Measurements from ENCODE around the gene AK5. TPM values are rescaled to one million over a fixed set of nuclear protein-coding genes. Genes with fewer than 3 reads are reported as not detected.

Gene AK5
- total RNA-seq, 2 experiments from 2014 or later, result 4.6 to 5.6 TPM

- H3K4me3 Mint-ChIP-seq, result no peak overlapping the region
- no peaks in the 10 kb centered on the region for H3K36me3 Mint-ChIP-seq (ENCODE audit: low read depth)
- no peak for ATAC-seq
- peaks cover 10% of the 10 kb centered on the region for H3K4me1 Mint-ChIP-seq (ENCODE audit: low read depth)
- no peaks in the 10 kb centered on the region for H3K27me3 Mint-ChIP-seq
- no peak overlapping the region for H3K27ac Mint-ChIP-seq
- ChIA-PET POLR2A (no interaction called here), CTCF (interaction anchor here (1.8 kb wide), 1 partner anchor 9 kb away, joined by 5 read pairs; no protein-coding TSS in a partner anchor)
- TF ChIP-seq CTCF (IDR thresholded peaks at IDR 0.05), result no peak
- no peaks in the 10 kb centered on the region for H3K9me3 Mint-ChIP-seq
- intact Hi-C loops (cut with micrococcal nuclease), result no loop called here
- no peak for DNase-seq
These were observed 110.7 kb downstream of the AK5 start for GRCh38 chr1:77392486-77392885.

- Mint-ChIP-seq H3K36me3 (ENCODE audit: low read depth) (no peaks in the 10 kb centered on the region), H3K4me3 (no peak overlapping the region), H3K27ac (no peak overlapping the region), H3K9me3 (no peaks in the 10 kb centered on the region), H3K4me1 (ENCODE audit: low read depth) (peaks cover 2% of the 10 kb centered on the region), H3K27me3 (no peaks in the 10 kb centered on the region)
- DNase-seq, result no peak
- no peak for ATAC-seq
- intact Hi-C loops (cut with micrococcal nuclease), result no loop called here
- POLR2A ChIA-PET, result no interaction called here
- no peak for TF ChIP-seq CTCF (IDR thresholded peaks at IDR 0.05)
- CTCF ChIA-PET, result no interaction called here
These were observed 112.3 kb downstream of the AK5 start for GRCh38 chr1:77394166-77394565.

- intact Hi-C loops (cut with micrococcal nuclease), result no loop called here
- Mint-ChIP-seq H3K4me1 (ENCODE audit: low read depth) (no peaks in the 10 kb centered on the region), H3K4me3 (no peak overlapping the region), H3K27ac (no peak overlapping the region), H3K36me3 (ENCODE audit: low read depth) (no peaks in the 10 kb centered on the region), H3K27me3 (no peaks in the 10 kb centered on the region), H3K9me3 (no peaks in the 10 kb centered on the region)
- no peak for TF ChIP-seq CTCF (IDR thresholded peaks at IDR 0.05)
- ChIA-PET POLR2A (interaction anchor here (0.7 kb wide), 1 partner anchor 15 kb away, joined by 3 read pairs; no protein-coding TSS in a partner anchor), CTCF (no interaction called here)
- no peak for DNase-seq
- no peak for ATAC-seq
These were observed 113.2 kb downstream of the AK5 start for GRCh38 chr1:77395051-77395450.

- Mint-ChIP-seq H3K4me1 (ENCODE audit: low read depth) (no peaks in the 10 kb centered on the region), H3K27ac (no peak overlapping the region), H3K9me3 (no peaks in the 10 kb centered on the region), H3K36me3 (ENCODE audit: low read depth) (no peaks in the 10 kb centered on the region), H3K27me3 (no peaks in the 10 kb centered on the region), H3K4me3 (no peak overlapping the region)
- ATAC-seq, result no peak
- ChIA-PET CTCF (interaction anchor here (1.2 kb wide), 1 partner anchor 135 kb away, joined by 4 read pairs; no protein-coding TSS in a partner anchor), POLR2A (no interaction called here)
- intact Hi-C loops (cut with micrococcal nuclease), result no loop called here
- DNase-seq, result no peak
- TF ChIP-seq CTCF (IDR thresholded peaks at IDR 0.05), result no peak
These were observed 116.3 kb downstream of the AK5 start for GRCh38 chr1:77398152-77398551.

GRCh38 chr1:77399250-77400086 lies 117.6 kb downstream of the AK5 start:
- POLR2A ChIA-PET, result no interaction called here
- Mint-ChIP-seq H3K9me3 (no peaks in the 10 kb centered on the region), H3K4me1 (ENCODE audit: low read depth) (no peaks in the 10 kb centered on the region), H3K4me3 (no peak overlapping the region), H3K36me3 (ENCODE audit: low read depth) (no peaks in the 10 kb centered on the region), H3K27ac (no peak overlapping the region), H3K27me3 (no peaks in the 10 kb centered on the region)
- no peak for TF ChIP-seq CTCF (IDR thresholded peaks at IDR 0.05)
- CTCF ChIA-PET, result no interaction called here
- intact Hi-C loops (cut with micrococcal nuclease), result no loop called here
- ATAC-seq, result no peak
- DNase-seq, result no peak
